GM19455 (cell line): ENCODE results near the gene CARM1.

Source experiments
- ATAC-seq: cut with Tn5 transposase; IDR thresholded peaks from one replicate; pipeline ENCODE4 v1.9.1; 2021; ENCODE audit not compliant: unreplicated experiment

CARM1 gene

DNA sequence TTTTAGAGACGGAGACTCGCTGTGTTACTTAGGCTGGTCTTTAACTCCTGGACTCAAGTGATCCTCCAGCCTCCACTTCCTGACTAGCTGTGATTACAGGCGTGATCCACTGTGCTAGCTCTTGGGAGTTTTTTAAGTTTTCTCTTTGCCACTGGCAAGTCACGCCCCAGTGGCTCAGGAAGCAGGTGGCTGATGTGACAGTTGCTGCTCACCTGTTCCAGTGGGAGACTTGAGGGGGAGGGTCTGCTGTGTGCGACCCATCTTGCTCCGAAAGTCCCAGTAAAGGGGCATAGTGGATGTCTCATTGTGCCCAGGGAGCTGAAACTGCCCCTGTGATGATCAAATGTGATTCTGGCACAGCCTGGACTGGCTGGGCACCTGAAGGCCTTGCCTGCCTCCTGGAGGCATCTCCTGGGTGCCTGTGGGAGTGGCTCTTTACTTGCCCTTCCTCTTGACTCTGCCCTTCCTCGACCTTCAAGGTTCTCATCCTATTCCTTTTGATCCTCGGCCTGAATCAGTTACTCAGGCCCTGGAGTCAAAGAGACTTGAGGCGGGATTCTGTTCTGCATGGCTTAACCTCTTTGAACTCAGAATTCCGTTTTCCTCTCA, 97.3 kb downstream of the CARM1 start:
- ATAC-seq, result no peak

DNA sequence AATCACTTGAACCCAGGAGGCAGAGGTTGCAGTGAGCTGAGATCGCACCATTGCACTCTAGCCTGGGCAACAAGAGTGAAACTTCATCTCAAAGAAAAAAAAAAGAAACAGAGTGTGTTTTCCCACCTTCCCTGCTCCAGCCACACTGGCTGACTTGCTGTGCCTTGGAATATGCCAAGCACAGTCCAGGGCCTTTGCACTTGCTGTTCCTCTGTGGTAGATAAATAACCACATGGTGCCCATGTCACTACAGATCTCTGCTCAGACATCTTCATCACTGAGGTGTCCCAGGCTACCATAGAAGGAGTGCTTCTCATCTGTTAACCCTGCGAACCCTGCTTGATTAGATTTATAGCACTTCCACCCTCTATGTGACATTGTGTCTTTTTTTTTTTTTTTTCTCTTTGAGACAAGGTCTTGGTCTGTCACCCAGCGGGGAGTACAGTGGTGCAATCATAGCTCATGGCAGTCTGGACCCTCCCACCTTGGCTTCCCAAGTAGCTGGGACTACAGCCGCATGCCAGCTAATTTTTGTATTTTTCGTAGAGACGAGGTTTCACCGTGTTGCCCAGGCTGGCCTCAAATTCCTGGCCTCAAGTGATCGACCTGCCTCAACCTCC, 99.9 kb downstream of the CARM1 start:
- ATAC-seq, result no peak
